Smooth muscle cell (in vitro differentiated cells): ENCODE data around the gene ARHGAP10. TPM values are rescaled to one million over a fixed set of nuclear protein-coding genes. Genes with fewer than 3 reads are reported as not detected.

Experiments used
- DNase-seq: peaks from one replicate; lab custom pipeline; 2025; ENCODE audit not compliant: unreplicated experiment; lab: John Stamatoyannopoulos, UW
- H2AFZ ChIP-seq: fragments of 200-600 bp; sonication (generic); 2 replicates; pipeline ENCODE4 v1.6.0; 2016; ENCODE audit warnings: antibody characterized with exemption, low read depth, mild to moderate bottlenecking
- H3F3A ChIP-seq: fragments of 200-600 bp; sonication (generic); 2 replicates; pipeline ENCODE4 v1.6.0; 2017; ENCODE audit warnings: antibody characterized with exemption, low read depth
- H3K27ac ChIP-seq: fragments of 200-600 bp; sonication (generic); 2 replicates; pipeline ENCODE4 v1.5.1; 2016; ENCODE audit warnings: low read depth, mild to moderate bottlenecking
- H3K27me3 ChIP-seq: fragments of 200-600 bp; sonication (generic); 2 replicates; pipeline ENCODE4 v1.6.1; 2016; ENCODE audit warnings: low read depth, mild to moderate bottlenecking
- H3K36me3 ChIP-seq: fragments of 200-600 bp; sonication (generic); 2 replicates; pipeline ENCODE4 v1.5.1; 2016; ENCODE audit warnings: low read depth
- H3K4me1 ChIP-seq: fragments of 200-600 bp; sonication (generic); 2 replicates; pipeline ENCODE4 v1.5.1; 2016; ENCODE audit warnings: low read depth
- H3K4me2 ChIP-seq: fragments of 200-600 bp; sonication (generic); 2 replicates; pipeline ENCODE4 v1.6.0; 2016; ENCODE audit warnings: mild to moderate bottlenecking
- H3K4me3 ChIP-seq: fragments of 200-600 bp; sonication (generic); 2 replicates; pipeline ENCODE4 v1.5.1; 2016; ENCODE audit warnings: mild to moderate bottlenecking
- H3K79me2 ChIP-seq: fragments of 200-600 bp; sonication (generic); 2 replicates; pipeline ENCODE4 v1.6.0; 2016; ENCODE audit warnings: low read depth, mild to moderate bottlenecking
- H3K9ac ChIP-seq: fragments of 200-600 bp; sonication (generic); 2 replicates; pipeline ENCODE4 v1.6.0; 2016; ENCODE audit warnings: low read depth
- H3K9me3 ChIP-seq: fragments of 200-600 bp; sonication (generic); replicated peaks from 2 replicates; pipeline ENCODE4 v1.5.1; 2016; ENCODE audit warnings: low read depth
- H4K20me1 ChIP-seq: fragments of 200-600 bp; sonication (generic); 2 replicates; pipeline ENCODE4 v1.6.0; 2016; ENCODE audit warnings: low read depth
- WGBS: methylation state at CpG from one replicate; pipeline ENCODE4 v1.1.7; 2016; ENCODE audit warnings: low lambda C conversion rate; 5-methylcytosine and 5-hydroxymethylcytosine counted together
- polyA plus RNA-seq: library from polyadenylated mRNA; unstranded; fragments of >200 nt; fragmentation: Nextera tagmentation; extraction: Ambion mirVana; gene quantifications from 2 replicates; pipeline ENCODE4 v1.2.1, GENCODE V29; 2016
- total RNA-seq: library from RNA; depleted of rRNA; stranded (reverse); fragments of >200 nt; gene quantifications from 2 replicates; pipeline ENCODE4 v1.2.3, GENCODE V29; 2014
- TF ChIP-seq, protein P1 (sequence below): fragments of 200-600 bp; sonication (generic); IDR thresholded peaks from 2 replicates; pipeline ENCODE4 v1.5.1; 2017; ENCODE audit warnings: borderline replicate concordance, mild to moderate bottlenecking, antibody characterized with exemption; ENCODE audit not compliant: insufficient read depth, poor library complexity, severe bottlenecking

The ARHGAP10 gene
- total and polyA plus RNA-seq, 2 experiments from 2014 or later, result 6.2 to 11.6 TPM

DNA sequence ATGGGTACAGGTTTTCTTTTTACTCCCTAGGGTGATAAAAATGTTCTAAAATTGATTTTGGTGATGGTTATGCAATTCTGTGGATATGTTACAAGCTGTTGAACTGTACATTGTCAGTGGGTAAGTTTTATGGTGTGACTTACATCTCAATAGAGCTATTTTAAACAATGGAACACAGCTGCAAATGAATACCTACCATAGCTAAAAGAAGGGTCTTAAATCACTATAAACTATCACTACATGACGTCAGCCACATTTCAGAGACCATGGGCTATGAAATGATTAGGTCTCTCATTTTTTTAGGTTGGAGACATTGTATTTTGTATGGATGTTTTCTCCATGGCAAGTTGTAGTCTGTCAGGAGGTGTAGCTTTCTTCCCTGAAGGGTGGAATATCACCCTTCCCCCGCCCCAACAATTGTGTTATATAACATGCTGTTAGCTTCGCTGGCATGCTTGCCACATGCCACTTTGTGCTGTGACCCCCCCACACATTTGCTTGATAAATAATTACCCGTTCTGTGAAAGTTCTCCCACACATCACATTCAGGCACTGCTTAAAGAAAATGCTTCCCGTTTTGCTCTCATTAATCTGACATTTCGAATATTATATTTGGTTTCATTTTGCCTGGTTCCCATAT, 159.7 kb downstream of the ARHGAP10 start:
- TF ChIP-seq, protein P1, sequence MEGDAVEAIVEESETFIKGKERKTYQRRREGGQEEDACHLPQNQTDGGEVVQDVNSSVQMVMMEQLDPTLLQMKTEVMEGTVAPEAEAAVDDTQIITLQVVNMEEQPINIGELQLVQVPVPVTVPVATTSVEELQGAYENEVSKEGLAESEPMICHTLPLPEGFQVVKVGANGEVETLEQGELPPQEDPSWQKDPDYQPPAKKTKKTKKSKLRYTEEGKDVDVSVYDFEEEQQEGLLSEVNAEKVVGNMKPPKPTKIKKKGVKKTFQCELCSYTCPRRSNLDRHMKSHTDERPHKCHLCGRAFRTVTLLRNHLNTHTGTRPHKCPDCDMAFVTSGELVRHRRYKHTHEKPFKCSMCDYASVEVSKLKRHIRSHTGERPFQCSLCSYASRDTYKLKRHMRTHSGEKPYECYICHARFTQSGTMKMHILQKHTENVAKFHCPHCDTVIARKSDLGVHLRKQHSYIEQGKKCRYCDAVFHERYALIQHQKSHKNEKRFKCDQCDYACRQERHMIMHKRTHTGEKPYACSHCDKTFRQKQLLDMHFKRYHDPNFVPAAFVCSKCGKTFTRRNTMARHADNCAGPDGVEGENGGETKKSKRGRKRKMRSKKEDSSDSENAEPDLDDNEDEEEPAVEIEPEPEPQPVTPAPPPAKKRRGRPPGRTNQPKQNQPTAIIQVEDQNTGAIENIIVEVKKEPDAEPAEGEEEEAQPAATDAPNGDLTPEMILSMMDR, result no peak
- no peaks in the 10 kb centered on the region for H4K20me1 ChIP-seq
- no peaks in the 10 kb centered on the region for H3K27me3 ChIP-seq
- H3F3A ChIP-seq, result no peaks in the 10 kb centered on the region
- H3K9me3 ChIP-seq, result no peaks in the 10 kb centered on the region
- no peak overlapping the region for H3K9ac ChIP-seq
- H3K4me1 ChIP-seq, result no peaks in the 10 kb centered on the region
- no peak for DNase-seq
- no peak overlapping the region for H3K4me3 ChIP-seq
- WGBS, result 97% methylated on average over 6 of the region's 6 CpGs
- no peaks in the 10 kb centered on the region for H3K79me2 ChIP-seq
- no peak overlapping the region for H3K4me2 ChIP-seq
- H3K27ac ChIP-seq, result no peak overlapping the region
- H3K36me3 ChIP-seq, result peaks cover 4% of the 10 kb centered on the region
- no peak overlapping the region for H2AFZ ChIP-seq

DNA sequence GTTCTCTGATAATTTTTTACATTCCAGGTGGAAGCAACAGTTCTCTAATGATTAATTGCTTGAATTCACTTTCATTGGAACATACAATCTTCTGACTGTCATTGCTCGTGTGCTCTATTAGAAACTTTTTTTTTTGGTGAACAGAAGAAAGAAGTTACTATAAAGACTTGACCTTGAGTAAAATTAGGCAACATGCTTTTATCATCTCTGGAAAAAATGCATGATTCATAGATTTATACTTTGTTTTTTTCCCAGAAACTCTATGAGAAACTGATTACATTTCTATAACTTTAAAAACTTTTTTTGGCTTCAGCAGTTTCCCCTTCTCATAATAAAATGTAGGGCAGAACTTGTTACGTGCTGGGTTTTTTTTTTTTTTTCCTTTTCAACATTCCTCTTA, 167.6 kb downstream of the ARHGAP10 start:
- Histone ChIP-seq H3K4me1 (no peaks in the 10 kb centered on the region), H3K36me3 (no peaks in the 10 kb centered on the region), H3K79me2 (no peaks in the 10 kb centered on the region), H3K9ac (no peak overlapping the region), H3K4me2 (no peak overlapping the region), H3F3A (no peaks in the 10 kb centered on the region), H3K4me3 (no peak overlapping the region), H3K9me3 (no peaks in the 10 kb centered on the region), H3K27ac (no peak overlapping the region), H4K20me1 (no peaks in the 10 kb centered on the region), H2AFZ (no peak overlapping the region), H3K27me3 (no peaks in the 10 kb centered on the region)
- TF ChIP-seq, protein P1, result no peak
- 89% methylated on average over 2 of the region's 2 CpGs for WGBS
- no peak for DNase-seq

DNA sequence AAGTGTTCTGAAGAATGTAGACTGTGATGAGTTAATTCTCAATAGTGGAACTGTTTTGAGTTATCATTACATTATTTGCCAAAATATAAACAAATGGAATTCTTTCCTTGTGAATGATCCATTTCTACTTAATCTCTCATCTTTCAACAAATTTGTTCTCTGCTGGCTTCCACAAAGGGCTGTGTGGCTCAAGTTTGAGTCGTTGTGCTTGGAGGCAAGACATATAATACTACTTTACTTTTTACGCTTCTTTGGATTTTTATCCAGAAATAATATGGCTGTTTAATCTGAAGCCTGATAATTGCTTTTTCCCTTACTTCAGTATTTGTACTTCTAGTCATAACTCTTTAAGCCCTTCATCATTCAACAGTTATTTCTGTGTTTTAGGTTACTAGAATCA, 169.5 kb downstream of the ARHGAP10 start:
- Histone ChIP-seq H3K27me3 (no peaks in the 10 kb centered on the region), H3K4me3 (no peak overlapping the region), H3K9ac (no peak overlapping the region), H3K79me2 (no peaks in the 10 kb centered on the region), H3K36me3 (no peaks in the 10 kb centered on the region), H3K4me1 (no peaks in the 10 kb centered on the region), H2AFZ (no peak overlapping the region), H3K9me3 (no peaks in the 10 kb centered on the region), H3F3A (no peaks in the 10 kb centered on the region), H3K27ac (no peak overlapping the region), H3K4me2 (no peak overlapping the region), H4K20me1 (no peaks in the 10 kb centered on the region)
- TF ChIP-seq, protein P1, result no peak
- DNase-seq, result no peak
- 27% methylated on average over 2 of the region's 2 CpGs for WGBS

DNA sequence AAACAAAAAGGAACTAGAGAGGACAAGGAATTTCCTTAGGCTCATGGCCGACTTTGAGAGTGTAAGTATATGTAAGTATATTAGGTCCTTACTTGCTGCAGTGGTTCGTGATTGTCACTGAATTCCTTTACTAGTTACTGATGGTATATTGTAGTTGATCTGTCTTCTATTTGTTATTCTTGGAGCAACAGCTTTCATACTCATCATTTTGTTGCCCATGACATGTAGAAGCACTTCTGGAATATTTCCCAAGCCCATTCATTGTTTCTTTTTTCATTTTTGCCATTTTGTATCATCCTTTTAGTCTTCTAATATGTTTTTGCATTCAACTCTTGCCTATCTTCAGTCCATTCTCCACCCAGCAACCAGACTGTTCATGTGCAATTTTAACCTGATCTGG, 170.0 kb downstream of the ARHGAP10 start:
- Histone ChIP-seq H3K4me1 (no peaks in the 10 kb centered on the region), H3K27ac (no peak overlapping the region), H2AFZ (no peak overlapping the region), H3K4me2 (no peak overlapping the region), H3K9me3 (no peaks in the 10 kb centered on the region), H3K27me3 (no peaks in the 10 kb centered on the region), H3K36me3 (no peaks in the 10 kb centered on the region), H3F3A (no peaks in the 10 kb centered on the region), H3K79me2 (no peaks in the 10 kb centered on the region), H3K9ac (no peak overlapping the region), H4K20me1 (no peaks in the 10 kb centered on the region), H3K4me3 (no peak overlapping the region)
- 95% methylated on average over 2 of the region's 2 CpGs for WGBS
- TF ChIP-seq, protein P1, result no peak
- DNase-seq, result no peak
